ENCODE measurements around the gene AKAP4.

Gene AKAP4

GRCh38 chrX:50200907-50201306, at the start of gene AKAP4:
AKAP4 (minus strand) TSS chrX:50201007; CDS start chrX:50200889, 118 bp downstream.
- DNase-seq, result no peak
- Mint-ChIP-seq H3K27me3 (peaks cover 10% of the 10 kb centered on the region), H3K9me3 (no peaks in the 10 kb centered on the region), H3K4me1 (peaks cover 12% of the 10 kb centered on the region), H3K27ac (no peak within 1 kb of the TSS), H3K36me3 (no peaks in the 10 kb centered on the region), H3K4me3 (no peak within 1 kb of the TSS)
- CTCF ChIA-PET, result no interaction called here

- Mint-ChIP-seq H3K27ac (no peak overlapping the region), H3K4me3 (no peak overlapping the region), H3K4me1 (no peaks in the 10 kb centered on the region), H3K9me3 (no peaks in the 10 kb centered on the region), H3K27me3 (no peaks in the 10 kb centered on the region), H3K36me3 (no peaks in the 10 kb centered on the region)
- CTCF ChIA-PET, result no interaction called here
- DNase-seq, result no peak
Measured at GRCh38 chrX:50211510-50211909, 10.7 kb upstream of the AKAP4 start.

GRCh38 chrX:50206753-50207152, 5.9 kb upstream of the AKAP4 start:
- peaks cover 12% of the 10 kb centered on the region for H3K4me1 Mint-ChIP-seq
- CTCF ChIA-PET, result no interaction called here
- H3K4me3 Mint-ChIP-seq, result no peak overlapping the region

GRCh38 chrX:50204364-50204899, 3.6 kb upstream of the AKAP4 start, which contains the start of gene CCNB3:
CCNB3 (plus strand) TSS chrX:50204765; CDS start chrX:50285164, 80,399 bp downstream.
- H3K27me3 Mint-ChIP-seq, result no peaks in the 10 kb centered on the region
- no peaks in the 10 kb centered on the region for H3K36me3 Mint-ChIP-seq
- H3K27ac Mint-ChIP-seq, result peak within 1 kb of the TSS; percentile 87
- DNase-seq, result peak; percentile 75
- H3K4me3 Mint-ChIP-seq, result peak within 1 kb of the TSS; percentile 64
- CTCF ChIA-PET, result interaction anchor here (1.0 kb wide), 2 partner anchors 285 to 320 kb away, joined by 3 read pairs; no protein-coding TSS in a partner anchor
- no peaks in the 10 kb centered on the region for H3K9me3 Mint-ChIP-seq
- peaks cover 12% of the 10 kb centered on the region for H3K4me1 Mint-ChIP-seq

More at GRCh38 chrX:50206753-50207152, 5.9 kb upstream of the AKAP4 start:
- Mint-ChIP-seq H3K36me3 (no peaks in the 10 kb centered on the region), H3K9me3 (no peaks in the 10 kb centered on the region), H3K27me3 (no peaks in the 10 kb centered on the region), H3K27ac (no peak overlapping the region)
- no peak for DNase-seq

- H3K4me1 Mint-ChIP-seq, result peaks cover 12% of the 10 kb centered on the region
- H3K36me3 Mint-ChIP-seq, result no peaks in the 10 kb centered on the region
- CTCF ChIA-PET, result no interaction called here
- no peak overlapping the region for H3K27ac Mint-ChIP-seq
- no peaks in the 10 kb centered on the region for H3K9me3 Mint-ChIP-seq
- no peak for DNase-seq
- no peak overlapping the region for H3K4me3 Mint-ChIP-seq
- H3K27me3 Mint-ChIP-seq, result peaks cover 6% of the 10 kb centered on the region
Measured at GRCh38 chrX:50202539-50202938, 1.7 kb upstream of the AKAP4 start.

GRCh38 chrX:50198348-50198747, 2.5 kb downstream of the AKAP4 start:
- peaks cover 1% of the 10 kb centered on the region for H3K4me1 Mint-ChIP-seq
- H3K4me3 Mint-ChIP-seq, result no peak overlapping the region
- DNase-seq, result no peak
- no peaks in the 10 kb centered on the region for H3K36me3 Mint-ChIP-seq
- CTCF ChIA-PET, result no interaction called here
- no peaks in the 10 kb centered on the region for H3K9me3 Mint-ChIP-seq
- H3K27me3 Mint-ChIP-seq, result peaks cover 10% of the 10 kb centered on the region
- H3K27ac Mint-ChIP-seq, result no peak overlapping the region

GRCh38 chrX:50188859-50189600, 11.8 kb downstream of the AKAP4 start:
- no peaks in the 10 kb centered on the region for H3K27me3 Mint-ChIP-seq
- DNase-seq, result no peak
- no peak overlapping the region for H3K4me3 Mint-ChIP-seq
- H3K9me3 Mint-ChIP-seq, result no peaks in the 10 kb centered on the region
- no peaks in the 10 kb centered on the region for H3K4me1 Mint-ChIP-seq
- H3K36me3 Mint-ChIP-seq, result no peaks in the 10 kb centered on the region
- CTCF ChIA-PET, result no interaction called here
- H3K27ac Mint-ChIP-seq, result no peak overlapping the region

GRCh38 chrX:50183891-50184290, 16.9 kb downstream of the AKAP4 start:
- H3K4me3 Mint-ChIP-seq, result no peak overlapping the region

GRCh38 chrX:50180073-50180940, 20.5 kb downstream of the AKAP4 start:
- no peaks in the 10 kb centered on the region for H3K9me3 Mint-ChIP-seq
- H3K27me3 Mint-ChIP-seq, result no peaks in the 10 kb centered on the region
- no peak for DNase-seq
- no peaks in the 10 kb centered on the region for H3K36me3 Mint-ChIP-seq
- H3K27ac Mint-ChIP-seq, result no peak overlapping the region
- CTCF ChIA-PET, result no interaction called here
- H3K4me1 Mint-ChIP-seq, result peaks cover 3% of the 10 kb centered on the region
- H3K4me3 Mint-ChIP-seq, result no peak overlapping the region

More at GRCh38 chrX:50183891-50184290, 16.9 kb downstream of the AKAP4 start:
- DNase-seq, result no peak
- H3K27me3 Mint-ChIP-seq, result no peaks in the 10 kb centered on the region
- no peaks in the 10 kb centered on the region for H3K9me3 Mint-ChIP-seq
- CTCF ChIA-PET, result interaction anchor here (1.2 kb wide), 1 partner anchor 12 kb away, joined by 3 read pairs; no protein-coding TSS in a partner anchor
- H3K36me3 Mint-ChIP-seq, result no peaks in the 10 kb centered on the region
- no peak overlapping the region for H3K27ac Mint-ChIP-seq
- peaks cover 3% of the 10 kb centered on the region for H3K4me1 Mint-ChIP-seq

GRCh38 chrX:50169717-50170116, 31.1 kb downstream of the AKAP4 start:
- Mint-ChIP-seq H3K9me3 (no peaks in the 10 kb centered on the region), H3K27ac (no peak overlapping the region), H3K27me3 (no peaks in the 10 kb centered on the region), H3K4me1 (no peaks in the 10 kb centered on the region), H3K4me3 (no peak overlapping the region), H3K36me3 (no peaks in the 10 kb centered on the region)
- DNase-seq, result no peak
- CTCF ChIA-PET, result no interaction called here

- no peaks in the 10 kb centered on the region for H3K4me1 Mint-ChIP-seq
- CTCF ChIA-PET, result no interaction called here
Measured at GRCh38 chrX:50168241-50168687, 32.5 kb downstream of the AKAP4 start.

GRCh38 chrX:50167366-50167765, 33.4 kb downstream of the AKAP4 start:
- CTCF ChIA-PET, result no interaction called here
- Mint-ChIP-seq H3K27me3 (no peaks in the 10 kb centered on the region), H3K27ac (no peak overlapping the region), H3K36me3 (no peaks in the 10 kb centered on the region), H3K9me3 (no peaks in the 10 kb centered on the region), H3K4me1 (no peaks in the 10 kb centered on the region), H3K4me3 (no peak overlapping the region)
- DNase-seq, result no peak

More at GRCh38 chrX:50168241-50168687, 32.5 kb downstream of the AKAP4 start:
- Mint-ChIP-seq H3K4me3 (no peak overlapping the region), H3K27me3 (no peaks in the 10 kb centered on the region), H3K9me3 (no peaks in the 10 kb centered on the region), H3K27ac (no peak overlapping the region), H3K36me3 (no peaks in the 10 kb centered on the region)
- DNase-seq, result no peak

- CTCF ChIA-PET, result no interaction called here
- H3K4me1 Mint-ChIP-seq, result no peaks in the 10 kb centered on the region
- no peaks in the 10 kb centered on the region for H3K27me3 Mint-ChIP-seq
- no peaks in the 10 kb centered on the region for H3K36me3 Mint-ChIP-seq
- H3K4me3 Mint-ChIP-seq, result no peak overlapping the region
- H3K9me3 Mint-ChIP-seq, result no peaks in the 10 kb centered on the region
- no peak for DNase-seq
- no peak overlapping the region for H3K27ac Mint-ChIP-seq
Measured at GRCh38 chrX:50165727-50166126, 35.1 kb downstream of the AKAP4 start.

- DNase-seq, result no peak
- no peaks in the 10 kb centered on the region for H3K27me3 Mint-ChIP-seq
- no peaks in the 10 kb centered on the region for H3K9me3 Mint-ChIP-seq
- H3K27ac Mint-ChIP-seq, result no peak overlapping the region
- no peaks in the 10 kb centered on the region for H3K4me1 Mint-ChIP-seq
- no peaks in the 10 kb centered on the region for H3K36me3 Mint-ChIP-seq
- CTCF ChIA-PET, result no interaction called here
- no peak overlapping the region for H3K4me3 Mint-ChIP-seq
Measured at GRCh38 chrX:50161127-50161526, 39.7 kb downstream of the AKAP4 start.

Measured in activated naive CD4-positive, alpha-beta T cell treated with anti-CD3 and anti-CD28 coated beads, Interleukin-2, amount 10 ng/mL, durations not matched to agents 7 days and 5 days (primary cell).